Fibroblast of lung (primary cell): Measurements from ENCODE around the gene TXNIP.

Source experiments
- EZH2 ChIP-seq: IDR thresholded peaks from 2 replicates; pipeline ENCODE4 v1.5.1; 2012; ENCODE audit warnings: low read length, control low read depth, mild to moderate bottlenecking; ENCODE audit errors: missing control alignments
- TF ChIP-seq, protein P1 (sequence below), 2 donors: IDR thresholded peaks in 1 of 2; conservative IDR thresholded peaks in 1 of 2; 1 replicate in 1 of 2; 2 replicates in 1 of 2; pipeline ENCODE4 v1.5.1; 2011 to 2012; ENCODE audit warnings: low read length in 2 of 2, control low read depth in 1 of 2, inconsistent platforms in 1 of 2, low read depth in 1 of 2, mild to moderate bottlenecking in 1 of 2

DNA sequence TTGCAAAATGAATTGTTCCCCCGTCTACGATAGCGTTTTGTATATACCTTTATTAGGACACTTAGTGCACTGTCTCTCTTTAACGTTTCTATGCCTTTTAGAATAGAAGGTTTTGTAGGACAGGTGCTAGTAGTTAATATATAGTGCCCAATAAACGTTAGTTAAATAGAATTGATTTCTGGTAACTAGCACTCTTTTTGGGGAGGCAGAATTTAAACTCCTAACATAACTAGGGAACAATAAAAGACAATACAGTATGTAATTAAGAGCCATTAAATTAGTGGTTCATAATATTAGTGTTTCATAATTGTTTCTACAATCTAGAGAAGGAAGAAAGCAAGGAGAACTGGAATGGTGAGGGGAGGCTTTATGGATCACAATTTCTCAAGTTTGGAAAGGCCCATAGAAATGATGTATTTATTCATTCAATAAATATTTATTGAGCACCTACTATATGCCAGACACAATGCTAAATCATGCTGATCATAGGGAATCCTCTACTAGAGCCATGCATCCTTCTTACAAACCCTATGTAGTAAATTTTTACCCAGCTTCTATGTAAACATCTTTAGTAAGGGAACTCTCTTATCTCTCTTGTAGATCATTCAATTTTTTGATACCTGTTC lies 31.1 kb downstream of the TXNIP start:
- TF ChIP-seq, protein P1, sequence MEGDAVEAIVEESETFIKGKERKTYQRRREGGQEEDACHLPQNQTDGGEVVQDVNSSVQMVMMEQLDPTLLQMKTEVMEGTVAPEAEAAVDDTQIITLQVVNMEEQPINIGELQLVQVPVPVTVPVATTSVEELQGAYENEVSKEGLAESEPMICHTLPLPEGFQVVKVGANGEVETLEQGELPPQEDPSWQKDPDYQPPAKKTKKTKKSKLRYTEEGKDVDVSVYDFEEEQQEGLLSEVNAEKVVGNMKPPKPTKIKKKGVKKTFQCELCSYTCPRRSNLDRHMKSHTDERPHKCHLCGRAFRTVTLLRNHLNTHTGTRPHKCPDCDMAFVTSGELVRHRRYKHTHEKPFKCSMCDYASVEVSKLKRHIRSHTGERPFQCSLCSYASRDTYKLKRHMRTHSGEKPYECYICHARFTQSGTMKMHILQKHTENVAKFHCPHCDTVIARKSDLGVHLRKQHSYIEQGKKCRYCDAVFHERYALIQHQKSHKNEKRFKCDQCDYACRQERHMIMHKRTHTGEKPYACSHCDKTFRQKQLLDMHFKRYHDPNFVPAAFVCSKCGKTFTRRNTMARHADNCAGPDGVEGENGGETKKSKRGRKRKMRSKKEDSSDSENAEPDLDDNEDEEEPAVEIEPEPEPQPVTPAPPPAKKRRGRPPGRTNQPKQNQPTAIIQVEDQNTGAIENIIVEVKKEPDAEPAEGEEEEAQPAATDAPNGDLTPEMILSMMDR (conservative IDR thresholded peaks at IDR 0.05 in 1 of 2, IDR thresholded peaks at IDR 0.05 in 1 of 2; ENCODE audit: low read depth in 1 of 2, low read length in 2 of 2): no peak
- TF ChIP-seq EZH2: no peak
